WTC11 (cell line): Measurements from ENCODE around the gene PERP. TPM values are rescaled to one million over a fixed set of nuclear protein-coding genes. Genes with fewer than 3 reads are reported as not detected.
A peak's percentile ranks its signal among the peaks of the same experiment; 100 is the strongest.

ENCODE experiments used
- ATAC-seq: fragments of 200-7000 bp; cut with Tn5 transposase; 2 replicates; pipeline ENCODE4 v1.10.0; 2021; ENCODE audit warnings: mild to moderate bottlenecking, moderate library complexity
- CTCF ChIA-PET: fragments of 300-600 bp; sonication (Branson Sonifier 250); formaldehyde crosslinking; loops from one replicate; lab custom pipeline; 2021; ENCODE audit warnings: antibody characterized with exemption; lab: Charles Lee
- POLR2A ChIA-PET: fragments of 350-600 bp; sonication (Branson Sonifier 250); formaldehyde crosslinking; loops from one replicate; lab custom pipeline; 2021; ENCODE audit warnings: antibody characterized with exemption; lab: Charles Lee
- DNase-seq: peaks from one replicate; pipeline ENCODE4 v3.0.0; 2021; ENCODE audit warnings: low spot score
- H3K27ac Mint-ChIP-seq: 2 replicates; pipeline ENCODE4 v1.8.0; 2021; ENCODE audit warnings: mixed read lengths
- H3K27me3 Mint-ChIP-seq: 2 replicates; pipeline ENCODE4 v1.8.0; 2021; ENCODE audit warnings: low read depth, mild to moderate bottlenecking, moderate library complexity, mixed read lengths
- H3K36me3 Mint-ChIP-seq: 2 replicates; pipeline ENCODE4 v1.8.0; 2021; ENCODE audit warnings: mixed read lengths
- H3K4me1 Mint-ChIP-seq: 2 replicates; pipeline ENCODE4 v1.8.0; 2022; ENCODE audit warnings: mixed read lengths
- H3K4me3 Mint-ChIP-seq: 2 replicates; pipeline ENCODE4 v1.8.0; 2021; ENCODE audit warnings: mild to moderate bottlenecking, moderate library complexity, mixed read lengths
- H3K9me3 Mint-ChIP-seq: 2 replicates; pipeline ENCODE4 v1.8.0; 2021; ENCODE audit warnings: mixed read lengths
- CREM ChIP-seq: sonication (generic); formaldehyde crosslinking; IDR thresholded peaks from 2 replicates; pipeline ENCODE4 v1.8.1; 2022; ENCODE audit warnings: mild to moderate bottlenecking, missing genetic modification reagents, moderate library complexity
- EMX1 ChIP-seq: fragments of 250-450 bp; sonication (Bioruptor Pico); IDR thresholded peaks from 2 replicates; pipeline ENCODE4 v1.8.0; 2021; ENCODE audit warnings: mild to moderate bottlenecking
- FOXP1 ChIP-seq: sonication (generic); formaldehyde crosslinking; IDR thresholded peaks from 2 replicates; pipeline ENCODE4 v1.8.0; 2022; ENCODE audit warnings: missing genetic modification reagents, mild to moderate bottlenecking, moderate library complexity, borderline replicate concordance
- JAZF1 ChIP-seq: fragments of 250-450 bp; sonication (Bioruptor Pico); IDR thresholded peaks from 2 replicates; pipeline ENCODE4 v1.9.0; 2021; ENCODE audit warnings: moderate library complexity, mild to moderate bottlenecking, inconsistent platforms
- JUN ChIP-seq: sonication (generic); formaldehyde crosslinking; IDR thresholded peaks from 2 replicates; pipeline ENCODE4 v1.8.0; 2023; ENCODE audit warnings: mild to moderate bottlenecking, missing genetic modification reagents
- MYBL2 ChIP-seq: sonication (generic); formaldehyde crosslinking; IDR thresholded peaks from 2 replicates; pipeline ENCODE4 v1.8.1; 2023; ENCODE audit warnings: mild to moderate bottlenecking, moderate library complexity, missing genetic modification reagents
- NFATC4 ChIP-seq: fragments of 250-450 bp; sonication (Bioruptor Pico); IDR thresholded peaks from 2 replicates; pipeline ENCODE4 v1.9.0; 2021; ENCODE audit warnings: mild to moderate bottlenecking
- NR1H2 ChIP-seq: sonication (generic); formaldehyde crosslinking; IDR thresholded peaks from 2 replicates; pipeline ENCODE4 v1.9.0; 2021; ENCODE audit warnings: mild to moderate bottlenecking, moderate library complexity, missing genetic modification reagents
- PRRX2 ChIP-seq: fragments of 250-450 bp; sonication (Bioruptor Pico); IDR thresholded peaks from 2 replicates; pipeline ENCODE4 v1.8.0; 2021; ENCODE audit warnings: mild to moderate bottlenecking
- RORB ChIP-seq: fragments of 250-450 bp; sonication (Bioruptor Pico); IDR thresholded peaks from 2 replicates; pipeline ENCODE4 v1.9.0; 2021; ENCODE audit warnings: mild to moderate bottlenecking
- TEAD4 ChIP-seq: sonication (generic); formaldehyde crosslinking; IDR thresholded peaks from 2 replicates; pipeline ENCODE4 v1.8.0; 2022; ENCODE audit warnings: mild to moderate bottlenecking, missing genetic modification reagents
- ZBTB21 ChIP-seq: sonication (generic); formaldehyde crosslinking; IDR thresholded peaks from 2 replicates; pipeline ENCODE4 v1.8.1; 2023; ENCODE audit warnings: mild to moderate bottlenecking, missing genetic modification reagents, borderline replicate concordance
- ZNF671 ChIP-seq: fragments of 250-450 bp; sonication (Bioruptor Pico); IDR thresholded peaks from 2 replicates; pipeline ENCODE4 v1.8.0; 2021; ENCODE audit warnings: mild to moderate bottlenecking
- total RNA-seq: library from RNA; stranded (reverse); gene quantifications from 3 replicates; pipeline ENCODE4 v1.2.3, GENCODE V29; 2021
- TF ChIP-seq, protein P1 (sequence below): sonication (generic); formaldehyde crosslinking; IDR thresholded peaks from 2 replicates; pipeline ENCODE4 v1.8.1; 2022; ENCODE audit warnings: mild to moderate bottlenecking, missing genetic modification reagents, moderate library complexity, borderline replicate concordance
- TF ChIP-seq, protein P2 (sequence below): fragments of 250-450 bp; sonication (Bioruptor Pico); IDR thresholded peaks from 2 replicates; pipeline ENCODE4 v1.9.0; 2021; ENCODE audit warnings: mild to moderate bottlenecking
- TF ChIP-seq, protein P3 (sequence below): sonication (generic); formaldehyde crosslinking; IDR thresholded peaks from 2 replicates; pipeline ENCODE4 v1.8.1; 2022; ENCODE audit warnings: mild to moderate bottlenecking, moderate library complexity, missing genetic modification reagents
- TF ChIP-seq, protein P4 (sequence below): sonication (generic); formaldehyde crosslinking; IDR thresholded peaks from 2 replicates; pipeline ENCODE4 v1.8.0; 2022; ENCODE audit warnings: missing genetic modification reagents
- TF ChIP-seq, protein P5 (sequence below): sonication (generic); formaldehyde crosslinking; IDR thresholded peaks from 2 replicates; pipeline ENCODE4 v1.8.0; 2022; ENCODE audit warnings: mild to moderate bottlenecking, missing genetic modification reagents
- TF ChIP-seq, protein P6 (sequence below): sonication (generic); formaldehyde crosslinking; IDR thresholded peaks from 2 replicates; pipeline ENCODE4 v1.8.1; 2023; ENCODE audit warnings: mild to moderate bottlenecking, missing genetic modification reagents

PERP gene
- total RNA-seq, 1 experiment from 2014 or later = 26.9 TPM

DNA sequence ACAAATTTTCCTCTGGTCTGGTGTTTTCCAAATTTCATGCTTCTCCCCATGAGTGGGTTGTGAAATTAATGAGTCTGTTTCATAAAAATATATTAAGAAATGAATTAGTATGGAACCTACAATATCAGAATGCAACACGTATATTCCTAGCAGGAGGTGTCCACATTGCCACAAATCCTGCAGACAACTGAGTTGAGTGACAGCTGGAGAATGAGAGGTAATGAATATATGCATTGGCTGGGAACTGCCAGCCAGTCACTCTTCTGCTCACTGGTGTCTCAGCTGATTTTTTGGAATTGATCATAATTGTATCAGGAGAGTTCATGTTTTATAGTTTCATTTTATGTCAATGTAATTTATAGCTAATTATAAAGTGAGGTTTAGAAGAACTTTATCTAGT, 48.2 kb upstream of the PERP start:
- Mint-ChIP-seq H3K4me1 (peaks cover 8% of the 10 kb centered on the region), H3K27ac (no peak overlapping the region), H3K36me3 (peaks cover 9% of the 10 kb centered on the region), H3K27me3 (peaks cover 4% of the 10 kb centered on the region), H3K9me3 (peaks cover 23% of the 10 kb centered on the region), H3K4me3 (no peak overlapping the region)
- no peak for TF ChIP-seq NFATC4 (CRISPR knock-in tag)
- TF ChIP-seq, protein P1, sequence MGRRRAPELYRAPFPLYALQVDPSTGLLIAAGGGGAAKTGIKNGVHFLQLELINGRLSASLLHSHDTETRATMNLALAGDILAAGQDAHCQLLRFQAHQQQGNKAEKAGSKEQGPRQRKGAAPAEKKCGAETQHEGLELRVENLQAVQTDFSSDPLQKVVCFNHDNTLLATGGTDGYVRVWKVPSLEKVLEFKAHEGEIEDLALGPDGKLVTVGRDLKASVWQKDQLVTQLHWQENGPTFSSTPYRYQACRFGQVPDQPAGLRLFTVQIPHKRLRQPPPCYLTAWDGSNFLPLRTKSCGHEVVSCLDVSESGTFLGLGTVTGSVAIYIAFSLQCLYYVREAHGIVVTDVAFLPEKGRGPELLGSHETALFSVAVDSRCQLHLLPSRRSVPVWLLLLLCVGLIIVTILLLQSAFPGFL = no peak
- no peak for TF ChIP-seq JUN (CRISPR knock-in tag)
- TF ChIP-seq JAZF1 = no peak
- no peak for TF ChIP-seq TEAD4
- TF ChIP-seq, protein P2, sequence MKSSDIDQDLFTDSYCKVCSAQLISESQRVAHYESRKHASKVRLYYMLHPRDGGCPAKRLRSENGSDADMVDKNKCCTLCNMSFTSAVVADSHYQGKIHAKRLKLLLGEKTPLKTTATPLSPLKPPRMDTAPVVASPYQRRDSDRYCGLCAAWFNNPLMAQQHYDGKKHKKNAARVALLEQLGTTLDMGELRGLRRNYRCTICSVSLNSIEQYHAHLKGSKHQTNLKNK = no peak
- TF ChIP-seq, protein P3, sequence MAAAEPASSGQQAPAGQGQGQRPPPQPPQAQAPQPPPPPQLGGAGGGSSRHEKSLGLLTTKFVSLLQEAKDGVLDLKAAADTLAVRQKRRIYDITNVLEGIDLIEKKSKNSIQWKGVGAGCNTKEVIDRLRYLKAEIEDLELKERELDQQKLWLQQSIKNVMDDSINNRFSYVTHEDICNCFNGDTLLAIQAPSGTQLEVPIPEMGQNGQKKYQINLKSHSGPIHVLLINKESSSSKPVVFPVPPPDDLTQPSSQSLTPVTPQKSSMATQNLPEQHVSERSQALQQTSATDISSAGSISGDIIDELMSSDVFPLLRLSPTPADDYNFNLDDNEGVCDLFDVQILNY (CRISPR knock-in tag) = no peak
- TF ChIP-seq RORB = no peak
- TF ChIP-seq, protein P4, sequence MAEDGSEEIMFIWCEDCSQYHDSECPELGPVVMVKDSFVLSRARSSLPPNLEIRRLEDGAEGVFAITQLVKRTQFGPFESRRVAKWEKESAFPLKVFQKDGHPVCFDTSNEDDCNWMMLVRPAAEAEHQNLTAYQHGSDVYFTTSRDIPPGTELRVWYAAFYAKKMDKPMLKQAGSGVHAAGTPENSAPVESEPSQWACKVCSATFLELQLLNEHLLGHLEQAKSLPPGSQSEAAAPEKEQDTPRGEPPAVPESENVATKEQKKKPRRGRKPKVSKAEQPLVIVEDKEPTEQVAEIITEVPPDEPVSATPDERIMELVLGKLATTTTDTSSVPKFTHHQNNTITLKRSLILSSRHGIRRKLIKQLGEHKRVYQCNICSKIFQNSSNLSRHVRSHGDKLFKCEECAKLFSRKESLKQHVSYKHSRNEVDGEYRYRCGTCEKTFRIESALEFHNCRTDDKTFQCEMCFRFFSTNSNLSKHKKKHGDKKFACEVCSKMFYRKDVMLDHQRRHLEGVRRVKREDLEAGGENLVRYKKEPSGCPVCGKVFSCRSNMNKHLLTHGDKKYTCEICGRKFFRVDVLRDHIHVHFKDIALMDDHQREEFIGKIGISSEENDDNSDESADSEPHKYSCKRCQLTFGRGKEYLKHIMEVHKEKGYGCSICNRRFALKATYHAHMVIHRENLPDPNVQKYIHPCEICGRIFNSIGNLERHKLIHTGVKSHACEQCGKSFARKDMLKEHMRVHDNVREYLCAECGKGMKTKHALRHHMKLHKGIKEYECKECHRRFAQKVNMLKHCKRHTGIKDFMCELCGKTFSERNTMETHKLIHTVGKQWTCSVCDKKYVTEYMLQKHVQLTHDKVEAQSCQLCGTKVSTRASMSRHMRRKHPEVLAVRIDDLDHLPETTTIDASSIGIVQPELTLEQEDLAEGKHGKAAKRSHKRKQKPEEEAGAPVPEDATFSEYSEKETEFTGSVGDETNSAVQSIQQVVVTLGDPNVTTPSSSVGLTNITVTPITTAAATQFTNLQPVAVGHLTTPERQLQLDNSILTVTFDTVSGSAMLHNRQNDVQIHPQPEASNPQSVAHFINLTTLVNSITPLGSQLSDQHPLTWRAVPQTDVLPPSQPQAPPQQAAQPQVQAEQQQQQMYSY = no peak
- ATAC-seq (no peak), DNase-seq (no peak)
- ChIA-PET CTCF (interaction anchor here (1.3 kb wide), 1 partner anchor 56 kb away, joined by 6 read pairs; no protein-coding TSS in a partner anchor), POLR2A (no interaction called here)

DNA sequence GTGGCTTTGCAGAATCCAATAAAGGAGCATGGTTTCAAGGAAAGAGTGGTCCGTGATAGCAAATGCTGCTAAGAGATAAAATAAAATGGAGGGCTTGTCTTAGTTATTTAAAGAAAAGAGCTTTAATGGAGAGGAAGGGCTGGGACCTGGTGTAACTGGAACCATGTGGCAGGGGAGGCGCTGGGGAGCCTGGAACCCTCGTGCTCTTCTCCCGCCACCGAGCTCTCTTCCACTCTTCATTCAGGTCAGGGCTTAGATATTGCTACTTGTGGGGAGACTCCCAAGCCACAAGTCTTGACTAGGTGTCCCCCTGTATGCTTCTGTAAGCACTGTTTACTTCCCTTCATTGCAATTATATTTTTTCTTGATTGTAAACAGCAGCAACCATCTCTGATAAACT, 39.3 kb upstream of the PERP start:
- POLR2A ChIA-PET = no interaction called here
- CTCF ChIA-PET = interaction anchor here (0.7 to 1.0 kb wide), 2 partner anchors 31 to 65 kb away, joined by 3 to 4 read pairs; no protein-coding TSS in a partner anchor

DNA sequence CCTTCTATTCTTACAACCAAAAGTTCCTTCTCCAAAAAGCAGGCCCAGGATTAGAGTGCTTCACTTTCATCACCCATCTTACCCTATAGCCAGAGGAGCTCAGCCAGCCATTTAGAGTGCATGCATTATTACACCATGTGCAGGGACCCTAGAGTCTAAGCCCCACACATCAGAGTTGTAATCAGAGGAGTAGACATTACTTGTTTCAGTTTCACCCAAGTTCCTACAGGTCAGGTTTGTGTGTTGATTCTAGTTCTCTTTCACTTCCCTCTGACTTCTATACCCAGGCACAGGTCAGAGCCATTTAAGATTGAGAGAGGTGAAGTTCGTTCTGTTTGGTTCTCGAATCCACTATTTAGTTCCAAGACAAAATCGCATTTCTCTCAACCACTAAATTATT, 38.2 kb upstream of the PERP start:
- ChIA-PET CTCF (no interaction called here), POLR2A (no interaction called here)
- DNase-seq (no peak), ATAC-seq (no peak)
- no peak overlapping the region for H3K27ac Mint-ChIP-seq
- H3K4me3 Mint-ChIP-seq = no peak overlapping the region
- TF ChIP-seq, protein P5, sequence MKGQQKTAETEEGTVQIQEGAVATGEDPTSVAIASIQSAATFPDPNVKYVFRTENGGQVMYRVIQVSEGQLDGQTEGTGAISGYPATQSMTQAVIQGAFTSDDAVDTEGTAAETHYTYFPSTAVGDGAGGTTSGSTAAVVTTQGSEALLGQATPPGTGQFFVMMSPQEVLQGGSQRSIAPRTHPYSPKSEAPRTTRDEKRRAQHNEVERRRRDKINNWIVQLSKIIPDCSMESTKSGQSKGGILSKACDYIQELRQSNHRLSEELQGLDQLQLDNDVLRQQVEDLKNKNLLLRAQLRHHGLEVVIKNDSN (CRISPR knock-in tag) = no peak
- TF ChIP-seq PRRX2 (CRISPR knock-in tag) = no peak
- no peak for TF ChIP-seq ZBTB21 (CRISPR knock-in tag)
- TF ChIP-seq, protein P6, sequence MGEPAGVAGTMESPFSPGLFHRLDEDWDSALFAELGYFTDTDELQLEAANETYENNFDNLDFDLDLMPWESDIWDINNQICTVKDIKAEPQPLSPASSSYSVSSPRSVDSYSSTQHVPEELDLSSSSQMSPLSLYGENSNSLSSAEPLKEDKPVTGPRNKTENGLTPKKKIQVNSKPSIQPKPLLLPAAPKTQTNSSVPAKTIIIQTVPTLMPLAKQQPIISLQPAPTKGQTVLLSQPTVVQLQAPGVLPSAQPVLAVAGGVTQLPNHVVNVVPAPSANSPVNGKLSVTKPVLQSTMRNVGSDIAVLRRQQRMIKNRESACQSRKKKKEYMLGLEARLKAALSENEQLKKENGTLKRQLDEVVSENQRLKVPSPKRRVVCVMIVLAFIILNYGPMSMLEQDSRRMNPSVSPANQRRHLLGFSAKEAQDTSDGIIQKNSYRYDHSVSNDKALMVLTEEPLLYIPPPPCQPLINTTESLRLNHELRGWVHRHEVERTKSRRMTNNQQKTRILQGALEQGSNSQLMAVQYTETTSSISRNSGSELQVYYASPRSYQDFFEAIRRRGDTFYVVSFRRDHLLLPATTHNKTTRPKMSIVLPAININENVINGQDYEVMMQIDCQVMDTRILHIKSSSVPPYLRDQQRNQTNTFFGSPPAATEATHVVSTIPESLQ = no peak
- TF ChIP-seq NR1H2 (CRISPR knock-in tag) = no peak
- H3K36me3 Mint-ChIP-seq = no peaks in the 10 kb centered on the region
- no peaks in the 10 kb centered on the region; the same call in 1 of the 2 replicates for H3K9me3 Mint-ChIP-seq
- no peaks in the 10 kb centered on the region for H3K27me3 Mint-ChIP-seq
- no peaks in the 10 kb centered on the region for H3K4me1 Mint-ChIP-seq

More for the DNA sequence above, 39.3 kb upstream of the PERP start:
- no peaks in the 10 kb centered on the region for H3K27me3 Mint-ChIP-seq
- no peak overlapping the region for H3K27ac Mint-ChIP-seq
- DNase-seq (no peak), ATAC-seq (0 out of 2 replicates have a peak, but pooled peaks have one; percentile 34)
- H3K4me3 Mint-ChIP-seq = no peak overlapping the region
- no peaks in the 10 kb centered on the region; the same call in 1 of the 2 replicates for H3K9me3 Mint-ChIP-seq
- no peak for TF ChIP-seq MYBL2 (CRISPR knock-in tag)
- TF ChIP-seq FOXP1 (CRISPR knock-in tag) = no peak
- TF ChIP-seq NFATC4 (CRISPR knock-in tag) = no peak
- no peak for TF ChIP-seq CREM
- no peak for TF ChIP-seq ZNF671 (CRISPR knock-in tag)
- TF ChIP-seq EMX1 (CRISPR knock-in tag) = no peak
- TF ChIP-seq, all 79 proteins: peak for 0
- Mint-ChIP-seq H3K4me1 (no peaks in the 10 kb centered on the region), H3K36me3 (no peaks in the 10 kb centered on the region)
